HCT116 (cell line): ENCODE results near the gene WAC. TPM values are rescaled to one million over a fixed set of nuclear protein-coding genes. Genes with fewer than 3 reads are reported as not detected.

ENCODE experiments used
- ATAC-seq: fragments of 200-7000 bp; cut with Tn5 transposase; 2 replicates; pipeline ENCODE4 v1.9.1; 2020; ENCODE audit warnings: mild to moderate bottlenecking, moderate library complexity
- BruUV-seq: library from RNA; stranded (reverse); fragments of 400-500 nt; replicated peaks from 2 replicates; lab custom pipeline; 2021; lab: Mats Ljungman, UMichigan
- CTCF ChIA-PET: fragments of 300-600 bp; sonication (Branson Sonifier 250); formaldehyde crosslinking; loops from one replicate; lab custom pipeline; 2021; ENCODE audit warnings: antibody characterized with exemption; lab: Charles Lee
- POLR2A ChIA-PET: fragments of 300-600, 350-600 bp; sonication (Branson Sonifier 250); formaldehyde crosslinking; loops from one replicate; lab custom pipeline; 2021; ENCODE audit warnings: antibody characterized with exemption; lab: Charles Lee
- RAD21 ChIA-PET, 2 experiments: fragments of 300-600 bp; sonication (Branson Sonifier 250); formaldehyde crosslinking; loops; one replicate each; lab custom pipeline; 2023; ENCODE audit warnings: low total read pairs in 2 of 2; ENCODE audit not compliant: uncharacterized antibody in 2 of 2, unreplicated experiment in 2 of 2, low non-redundant PET in 1 of 2; lab: Charles Lee
- DNase-seq: peaks from one replicate; pipeline ENCODE4 v3.0.0-alpha.2; 2010; ENCODE audit warnings: low read depth, low spot score
- H2AFZ ChIP-seq: fragments of 200-600 bp; shearing (Covaris generic), sonication (generic); 2 replicates; pipeline ENCODE4 v1.6.1; 2017; ENCODE audit warnings: low read depth, mixed run types, mixed read lengths, antibody characterized with exemption, low read length; ENCODE audit not compliant: poor library complexity, severe bottlenecking
- H3K27ac ChIP-seq: 2 replicates; pipeline ENCODE4 v1.5.1; 2012; ENCODE audit warnings: low read depth, low read length
- H3K27me3 ChIP-seq: fragments of 200-600 bp; sonication (generic); 2 replicates; pipeline ENCODE4 v1.6.1; 2016; ENCODE audit warnings: mixed run types, low read length, mixed read lengths; ENCODE audit not compliant: insufficient read depth
- H3K36me3 ChIP-seq, 2 experiments: fragments of 200-500 bp in 1 of 2; fragments of 200-600 bp in 1 of 2; sonication (Bioruptor generic) in 1 of 2; sonication (generic) in 1 of 2; 2 replicates each; pipeline versions ENCODE4 v1.5.1 to v1.6.1; 2014 to 2016; ENCODE audit warnings: low read length in 2 of 2, inconsistent platforms in 1 of 2, mixed read lengths in 1 of 2, mixed run types in 1 of 2; ENCODE audit not compliant: insufficient read depth in 2 of 2, control insufficient read depth in 1 of 2
- H3K4me1 ChIP-seq, 2 experiments: fragments of 200-600 bp in 1 of 2; sonication (generic) in 1 of 2; 2 replicates each; pipeline versions ENCODE4 v1.5.1 to v1.6.1; 2012 to 2017; ENCODE audit warnings: low read length in 2 of 2, inconsistent platforms in 1 of 2, mild to moderate bottlenecking in 1 of 2, mixed read lengths in 1 of 2, mixed run types in 1 of 2, moderate library complexity in 1 of 2; ENCODE audit not compliant: insufficient read depth in 2 of 2, control insufficient read depth in 1 of 2
- H3K4me2 ChIP-seq: fragments of 200-600 bp; sonication (generic); 2 replicates; pipeline ENCODE4 v1.6.1; 2017; ENCODE audit warnings: mixed run types, low read length, mixed read lengths
- H3K4me3 ChIP-seq, 2 experiments: fragments of 200-600 bp in 1 of 2; sonication (generic) in 1 of 2; replicated peaks in 1 of 2; 2 replicates each; pipeline ENCODE4 v1.5.1; 2011 to 2016; ENCODE audit warnings: low read length in 2 of 2, control low read depth in 1 of 2, low read depth in 1 of 2, mild to moderate bottlenecking in 1 of 2, mixed read lengths in 1 of 2, mixed run types in 1 of 2
- H3K79me2 ChIP-seq: fragments of 200-600 bp; sonication (generic); 2 replicates; pipeline ENCODE4 v1.6.1; 2017; ENCODE audit warnings: mild to moderate bottlenecking, mixed run types, low read length, moderate library complexity, mixed read lengths; ENCODE audit not compliant: insufficient read depth
- H3K9ac ChIP-seq: fragments of 200-600 bp; sonication (generic); 2 replicates; pipeline ENCODE4 v1.6.1; 2016; ENCODE audit warnings: low read length, mixed read lengths
- H3K9me2 ChIP-seq: fragments of 200-600 bp; sonication (generic), shearing (Covaris generic); 2 replicates; pipeline ENCODE4 v1.6.1; 2017; ENCODE audit warnings: mixed run types, mild to moderate bottlenecking, moderate library complexity; ENCODE audit not compliant: insufficient read depth
- H3K9me3 ChIP-seq, 2 experiments: fragments of 200-500 bp in 1 of 2; fragments of 200-600 bp in 1 of 2; sonication (Bioruptor generic) in 1 of 2; sonication (generic) in 1 of 2; 2 replicates each; pipeline ENCODE4 v1.6.1; 2014 to 2017; ENCODE audit warnings: low read length in 2 of 2, mixed read lengths in 2 of 2, inconsistent platforms in 1 of 2, low read depth in 1 of 2, mild to moderate bottlenecking in 1 of 2, mixed run types in 1 of 2, moderate library complexity in 1 of 2; ENCODE audit not compliant: control insufficient read depth in 1 of 2, insufficient read depth in 1 of 2
- H4K20me1 ChIP-seq: fragments of 200-600 bp; sonication (generic), shearing (Covaris generic); 2 replicates; pipeline ENCODE4 v1.6.1; 2017; ENCODE audit warnings: mixed run types, mild to moderate bottlenecking, moderate library complexity; ENCODE audit not compliant: insufficient read depth
- ATF3 ChIP-seq: IDR thresholded peaks from 2 replicates; pipeline ENCODE4 v1.6.1; 2012
- CEBPB ChIP-seq: IDR thresholded peaks from 2 replicates; pipeline ENCODE4 v1.6.1; 2012; ENCODE audit warnings: low read depth
- CTCF ChIP-seq, 3 experiments: fragments of 200-600 bp in 1 of 3; sonication (generic) in 1 of 3; IDR thresholded peaks in 2 of 3; conservative IDR thresholded peaks in 1 of 3; 2 replicates each; pipeline ENCODE4 v1.5.1; 2012 to 2017; ENCODE audit warnings: low read depth in 2 of 3, low read length in 2 of 3, antibody characterized with exemption in 1 of 3, borderline replicate concordance in 1 of 3, control low read depth in 1 of 3, mild to moderate bottlenecking in 1 of 3, mixed read lengths in 1 of 3, mixed run types in 1 of 3, moderate library complexity in 1 of 3; ENCODE audit not compliant: insufficient read depth in 1 of 3
- EGR1 ChIP-seq: IDR thresholded peaks from 2 replicates; pipeline ENCODE4 v1.6.1; 2012; ENCODE audit warnings: low read depth
- ELF1 ChIP-seq: IDR thresholded peaks from 2 replicates; pipeline ENCODE4 v1.6.1; 2012; ENCODE audit warnings: low read depth, borderline replicate concordance
- EZH2 ChIP-seq: fragments of 200-600 bp; sonication (generic); IDR thresholded peaks from 2 replicates; pipeline ENCODE4 v1.6.1; 2017; ENCODE audit warnings: antibody characterized with exemption, mixed run types
- FOSL1 ChIP-seq: IDR thresholded peaks from 2 replicates; pipeline ENCODE4 v1.6.1; 2012; ENCODE audit warnings: low read depth
- MAX ChIP-seq: IDR thresholded peaks from 2 replicates; pipeline ENCODE4 v1.6.1; 2012
- SP1 ChIP-seq: IDR thresholded peaks from 2 replicates; pipeline ENCODE4 v1.6.1; 2012; ENCODE audit warnings: low read depth
- TCF7L2 ChIP-seq: IDR thresholded peaks from 2 replicates; pipeline ENCODE4 v1.7.0; 2011; ENCODE audit warnings: borderline replicate concordance, inconsistent platforms; ENCODE audit not compliant: insufficient read depth, insufficient read length; ENCODE audit errors: extremely low read depth
- ZFX ChIP-seq: fragments of 450-650 bp; IDR thresholded peaks from 2 replicates; pipeline ENCODE4 v1.6.1; 2017
- intact Hi-C: fragments of 100-400 bp; cut with micrococcal nuclease; formaldehyde crosslinking; loops from 2 replicates; pipeline ENCODE4 v1.10.0; 2022
- total RNA-seq: library from RNA; stranded (reverse); gene quantifications from one replicate; pipeline ENCODE4 v1.2.1, GENCODE V29; 2021; ENCODE audit not compliant: unreplicated experiment

WAC gene
- total RNA-seq, 1 experiment from 2014 or later: 117 TPM

GRCh38 chr10:28644647-28645046 is 111.7 kb downstream of the WAC start:
- ChIA-PET RAD21 (no interaction called here), POLR2A (no interaction called here), CTCF (no interaction called here)
- Histone ChIP-seq H3K79me2 (no peaks in the 10 kb centered on the region), H3K9me2 (no peaks in the 10 kb centered on the region), H3K4me2 (no peak overlapping the region), H3K9ac (no peak overlapping the region), H3K4me1 (no peaks in the 10 kb centered on the region), H3K4me3 (no peak overlapping the region), H3K27ac (no peak overlapping the region), H3K27me3 (no peaks in the 10 kb centered on the region), H3K36me3 (no peaks in the 10 kb centered on the region), H2AFZ (no peak overlapping the region), H3K9me3 (no peaks in the 10 kb centered on the region), H4K20me1 (no peaks in the 10 kb centered on the region)
- no TSS peak for BruUV-seq
- ATAC-seq: no peak
- no peak for DNase-seq
- intact Hi-C loops: no loop called here
- TF ChIP-seq SP1 (no peak), EGR1 (no peak), ATF3 (no peak), ZFX (no peak), EZH2 (no peak), TCF7L2 (no peak), ELF1 (no peak), CEBPB (no peak), CTCF (IDR thresholded peaks at IDR 0.05 in 2 of 3, conservative IDR thresholded peaks at IDR 0.05 in 1 of 3; ENCODE audit: borderline replicate concordance in 1 of 3, insufficient read depth in 1 of 3, low read depth in 2 of 3, low read length in 2 of 3) (no peak), FOSL1 (no peak), MAX (no peak)
